Measurements from ENCODE around the gene GPHN.

- no peak for TF ChIP-seq CTCF (IDR thresholded peaks at IDR 0.05)
- no peak for TF ChIP-seq POLR2A (IDR thresholded peaks at IDR 0.05)
These were observed 31.0 kb upstream of the GPHN start for GRCh38 chr14:66476964-66477363.

Measured in thyroid gland (tissue), 4 donors.